Stimulated activated CD4-positive, alpha-beta T cell treated with anti-CD3 and anti-CD28 coated beads, Interleukin-4, amount 100 ng/mL, for 48 hours (primary cell): Measurements from ENCODE around the gene FGD5.

ENCODE experiments used
- DNase-seq, 2 donors: peaks; one replicate each; pipeline ENCODE4 v3.0.0-alpha.2; 2020; ENCODE audit warnings: low read depth in 2 of 2

Gene FGD5

DNA sequence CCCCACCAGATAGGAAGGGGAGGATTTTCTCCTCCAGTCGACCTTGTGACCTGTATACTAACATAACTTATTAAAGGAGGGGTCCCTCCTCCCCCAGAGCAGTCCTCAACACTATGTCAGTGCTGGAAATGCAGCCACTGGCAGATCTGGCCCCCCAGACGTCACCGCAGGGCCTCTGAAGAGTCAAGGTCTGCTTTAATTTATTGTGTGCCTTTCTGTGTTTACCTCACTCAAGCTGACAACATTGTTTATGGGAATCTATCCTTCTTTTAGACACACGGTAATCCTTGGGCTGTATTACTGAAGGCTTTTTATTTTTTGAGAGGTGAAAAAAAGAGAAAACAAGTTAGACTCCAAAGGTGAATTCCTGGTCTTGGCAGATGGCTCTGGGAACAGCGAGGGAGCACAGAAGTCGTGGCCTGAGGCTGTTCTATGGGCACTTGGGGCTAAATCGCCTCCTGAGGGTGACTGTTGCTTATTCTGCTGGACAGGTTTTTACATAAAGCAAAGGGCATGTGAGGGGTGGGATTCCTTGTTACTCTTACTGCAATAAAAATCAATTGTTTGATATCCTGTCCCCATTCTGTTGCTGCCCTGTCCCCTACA is 115.2 kb downstream of the FGD5 start:
- DNase-seq, result no peak

DNA sequence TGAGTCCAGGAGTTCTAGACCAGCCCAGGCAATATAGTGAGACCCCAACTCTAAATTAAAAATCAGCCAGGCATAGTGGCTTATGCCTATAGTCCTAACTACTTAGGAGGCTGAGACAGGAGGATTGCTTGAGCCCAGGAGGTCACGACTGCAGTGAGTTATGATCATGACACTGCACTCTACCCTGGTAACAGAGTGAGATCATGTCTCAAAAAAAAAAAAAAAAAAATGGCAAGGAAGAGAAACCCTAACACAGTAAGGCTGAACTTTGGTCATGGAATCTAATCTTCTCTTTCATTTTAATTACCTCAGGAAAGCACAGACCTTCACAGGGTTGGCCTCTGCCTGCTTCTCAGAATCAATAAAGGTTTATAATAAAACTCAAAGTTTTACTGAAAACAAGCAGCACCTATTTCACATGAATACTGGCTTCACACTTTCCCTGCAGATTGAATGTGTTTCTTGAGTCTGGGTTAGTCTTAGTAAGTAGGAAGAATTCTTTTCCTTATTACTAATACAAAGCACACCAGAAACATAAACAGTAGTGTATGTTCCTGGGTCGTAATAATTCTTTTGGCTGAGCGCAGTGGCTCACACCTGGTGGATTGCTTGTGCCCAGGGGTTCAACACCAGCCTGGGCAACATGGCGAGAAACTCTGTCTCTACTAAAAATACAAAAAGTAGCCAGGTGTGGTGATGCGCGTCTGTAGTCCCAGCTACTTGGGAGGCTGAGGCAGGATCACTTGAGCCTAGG is 117.0 kb downstream of the FGD5 start:
- DNase-seq, result no peak

DNA sequence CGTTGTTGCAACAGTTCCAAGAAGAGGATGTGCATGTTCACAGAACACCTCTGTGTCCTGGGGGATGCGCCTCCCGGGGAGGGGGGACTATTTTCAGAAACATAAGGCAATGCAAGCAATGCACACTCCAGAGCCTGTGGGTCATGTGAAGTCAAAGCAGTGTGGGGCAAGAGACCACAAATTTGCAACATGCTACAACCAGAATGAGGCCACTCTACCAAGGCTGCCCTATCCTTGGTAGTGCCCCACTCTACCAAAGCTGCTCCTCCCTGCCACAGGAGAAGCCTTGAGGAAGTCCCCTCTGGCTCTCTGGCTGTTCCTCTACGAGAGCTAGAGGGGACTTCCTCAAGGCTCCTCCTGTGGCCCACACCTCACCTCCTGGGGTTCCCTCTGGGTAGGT is 120.2 kb downstream of the FGD5 start:
- no peak for DNase-seq

DNA sequence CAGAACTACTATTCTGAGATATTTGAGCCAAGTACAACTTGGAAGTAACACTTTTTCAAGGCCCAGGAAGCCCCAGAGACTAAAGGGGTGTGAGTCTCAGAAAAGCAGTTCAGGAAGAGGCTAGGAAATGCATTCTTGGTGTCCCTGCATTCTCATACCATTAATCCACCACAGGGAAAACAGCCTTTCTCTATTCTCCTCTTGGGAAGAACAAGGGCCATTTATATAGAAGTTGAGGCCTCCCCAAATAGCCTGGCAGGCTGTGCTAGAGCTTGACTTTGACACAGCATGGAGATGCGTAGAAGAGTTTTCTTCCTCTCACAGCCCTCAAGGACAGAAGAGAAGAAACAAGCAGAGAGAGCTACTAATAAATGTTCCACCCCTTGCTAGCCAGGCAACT is 123.1 kb downstream of the FGD5 start:
- DNase-seq, result no peak

DNA sequence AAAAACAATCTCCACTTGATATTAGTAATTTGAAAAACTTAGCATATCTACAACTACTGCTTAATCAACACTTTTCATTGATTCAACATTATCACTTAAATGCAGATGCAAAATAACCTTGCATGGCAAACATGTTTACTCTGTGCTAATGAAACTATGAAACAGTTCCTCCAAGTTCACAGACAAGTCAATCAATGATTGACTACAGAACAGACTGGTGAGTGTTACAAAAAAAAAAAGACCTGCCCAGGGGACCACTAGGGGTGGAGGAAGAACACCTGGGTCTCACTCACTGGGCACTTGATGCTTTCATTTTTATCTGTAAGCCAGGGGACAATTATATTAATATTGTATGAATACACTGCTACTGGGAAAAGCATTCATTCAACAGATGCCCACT is 124.3 kb downstream of the FGD5 start:
- DNase-seq, result no peak

DNA sequence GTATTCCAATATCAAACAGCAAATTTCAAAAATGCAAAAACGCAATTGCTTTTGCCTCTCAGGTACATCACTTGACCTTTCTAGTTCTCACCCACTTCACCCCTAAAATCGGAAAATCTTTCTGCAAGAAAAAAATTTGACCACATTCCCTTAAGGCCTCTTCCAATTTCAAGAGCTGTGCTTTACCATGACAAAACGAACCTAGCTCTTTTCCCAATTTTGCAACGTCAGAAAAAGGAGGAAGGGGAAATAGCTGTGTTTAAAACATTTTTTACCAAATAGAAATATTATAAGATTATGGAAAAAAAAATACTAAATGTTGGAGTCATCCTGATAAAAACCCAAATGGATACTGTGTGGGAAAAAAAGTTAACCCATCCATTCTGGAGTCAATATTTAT is 127.5 kb downstream of the FGD5 start:
- no peak for DNase-seq

DNA sequence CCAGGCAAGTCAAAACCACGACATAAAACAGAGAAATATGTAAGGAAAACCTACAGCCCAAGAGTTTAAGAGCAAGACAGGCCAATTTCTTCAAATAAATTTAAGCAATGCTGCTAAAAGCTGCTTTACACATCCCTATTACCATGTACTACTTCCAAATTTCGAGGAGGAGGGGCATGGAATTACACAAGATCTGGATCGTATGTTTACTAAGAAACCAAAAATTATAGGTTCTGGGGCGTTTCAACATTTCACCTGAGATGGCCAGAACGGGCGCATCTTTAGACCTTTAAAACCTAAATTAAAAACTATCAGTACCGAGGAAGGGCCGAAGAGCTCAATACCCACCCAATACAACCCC is 128.0 kb downstream of the FGD5 start:
- no peak for DNase-seq

DNA sequence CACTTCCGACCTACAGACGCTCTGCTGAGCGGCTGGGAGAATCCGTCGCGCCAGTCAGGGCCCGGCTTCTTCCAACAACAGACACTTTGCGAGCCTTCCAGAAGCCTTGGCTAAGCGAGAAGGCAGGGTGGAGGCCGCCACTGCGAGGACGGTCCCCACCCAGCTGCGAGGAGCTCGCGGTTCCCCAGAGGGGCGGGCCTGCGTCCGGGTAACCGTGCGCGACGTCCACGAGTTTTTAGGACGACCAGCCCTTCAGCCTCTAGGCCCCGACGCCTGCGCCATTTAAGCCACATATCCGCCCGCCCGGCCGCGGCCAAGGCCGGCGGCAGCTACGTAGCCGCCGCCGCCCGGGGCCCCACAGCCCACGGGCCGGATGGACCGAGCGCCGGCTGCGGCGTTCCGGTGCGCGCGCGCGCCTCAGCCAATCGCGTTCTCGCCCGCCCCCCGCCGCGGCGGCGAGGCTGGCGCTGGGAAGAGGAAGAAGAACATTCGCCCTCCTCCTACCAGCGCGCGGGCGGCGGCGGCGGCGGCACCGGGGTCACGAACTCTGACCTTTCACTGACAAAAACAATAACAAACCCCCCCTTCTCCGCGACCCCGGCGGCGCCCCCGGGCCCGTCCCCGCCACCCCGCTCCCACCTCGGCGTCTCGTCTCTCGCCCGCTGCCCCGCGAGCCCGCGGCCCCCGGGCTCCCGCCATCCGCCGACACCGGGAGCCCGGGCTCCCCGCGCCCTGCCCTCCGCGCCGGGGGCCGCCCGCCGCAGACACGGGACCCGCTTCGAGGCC is 128.5 kb downstream of the FGD5 start, which contains the start of gene NR2C2:
NR2C2 (plus strand) TSS at position 484 of the 786 bp plus-strand sequence. CDS start 56,332 bp downstream, outside the sequence.
- DNase-seq, result peak; percentile 79 to 82

DNA sequence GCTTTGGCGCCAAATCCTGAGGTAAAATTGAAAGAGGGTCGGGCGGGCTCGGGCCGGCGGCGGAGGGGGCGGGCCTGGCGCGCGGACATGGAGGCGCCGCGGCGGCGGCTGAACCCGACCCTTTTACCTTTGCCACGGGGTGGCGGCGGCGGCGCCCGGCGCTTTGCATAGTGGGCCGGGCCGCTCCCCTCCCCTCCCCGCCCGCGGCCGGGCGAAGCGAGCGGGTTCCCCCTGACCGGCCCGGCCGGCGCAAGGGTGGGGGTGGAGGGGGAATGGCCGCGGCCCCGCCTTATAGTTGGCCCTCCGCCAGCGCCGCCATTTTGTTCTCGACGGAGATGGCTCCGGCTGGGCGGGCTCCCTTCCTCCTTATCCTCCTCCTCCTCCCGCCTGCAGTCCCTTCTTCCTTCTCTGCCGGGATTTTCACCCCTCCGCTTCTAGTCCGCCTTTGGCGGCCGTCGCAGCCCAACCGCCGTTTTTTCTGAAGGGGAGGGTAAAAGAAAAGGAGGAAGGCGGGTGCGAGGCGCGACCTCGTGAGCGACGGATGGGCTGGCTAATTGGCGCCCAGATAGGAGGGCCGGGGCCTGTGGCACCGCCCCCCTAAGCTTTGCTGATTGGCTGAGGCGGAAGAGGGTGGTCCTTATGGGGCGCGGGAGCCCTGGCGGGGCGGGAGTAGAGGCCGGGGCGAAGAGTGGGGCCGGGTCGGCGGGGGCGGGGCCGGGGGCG is 129.3 kb downstream of the FGD5 start:
- DNase-seq, result peak; percentile 92 to 93

DNA sequence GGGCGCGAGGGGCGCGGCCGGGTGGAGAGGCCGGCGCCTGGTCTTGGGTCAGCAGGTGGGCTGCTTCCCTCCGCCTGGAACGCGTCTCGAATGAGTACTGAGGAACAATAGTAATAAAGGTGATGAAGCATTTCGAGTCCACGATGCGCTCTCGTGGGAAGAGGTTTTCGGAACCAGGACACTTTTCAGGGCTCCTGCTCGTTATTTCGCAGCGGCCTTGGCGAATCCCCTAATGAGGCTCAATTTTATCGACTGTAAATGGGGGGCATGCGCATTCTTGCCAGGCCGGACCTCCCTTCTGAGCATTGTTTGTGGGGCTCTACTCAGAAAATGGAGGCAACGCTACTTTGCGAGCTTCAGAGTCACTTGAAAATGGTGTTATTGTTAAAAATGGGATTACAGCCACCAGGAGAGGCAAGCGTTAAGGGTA is 129.9 kb downstream of the FGD5 start:
- no peak for DNase-seq

DNA sequence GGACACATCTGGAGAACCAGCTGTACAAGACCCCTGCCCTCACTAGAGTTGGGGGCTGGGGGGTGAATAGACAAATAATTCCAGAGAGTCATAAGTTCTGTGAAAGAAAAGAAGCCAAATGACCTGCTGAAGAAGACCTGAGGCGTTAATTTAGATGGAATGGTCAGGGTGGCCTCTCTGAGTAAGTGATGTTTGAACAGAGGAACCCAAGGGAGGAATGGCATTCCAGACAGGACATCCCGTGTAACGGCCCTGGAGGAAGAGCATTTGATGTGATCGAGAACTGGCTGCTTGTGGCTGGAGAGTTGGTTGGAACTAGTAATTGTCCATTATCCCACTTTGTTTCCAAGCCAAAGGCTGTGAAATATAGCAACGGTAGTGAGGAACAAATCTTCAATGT is 130.4 kb downstream of the FGD5 start:
- no peak for DNase-seq

DNA sequence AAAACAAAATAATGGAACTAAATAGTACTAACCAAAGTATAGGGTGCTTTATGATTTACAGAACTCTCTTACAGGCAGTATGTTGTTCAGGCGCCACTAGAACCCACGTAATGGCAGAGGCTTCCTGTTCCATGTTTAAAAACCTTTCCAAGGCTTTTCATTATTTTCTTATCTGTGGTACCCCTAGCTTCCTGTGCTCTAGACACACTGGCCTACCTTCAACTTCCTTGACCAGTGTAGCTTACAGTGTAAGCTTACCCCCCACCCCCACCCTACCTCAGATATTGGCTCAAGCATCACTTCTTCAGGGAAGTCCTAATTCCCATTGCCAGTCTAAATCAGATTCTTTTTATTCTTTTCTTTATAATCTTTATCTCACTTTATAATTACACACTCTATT is 131.5 kb downstream of the FGD5 start:
- DNase-seq, result no peak

DNA sequence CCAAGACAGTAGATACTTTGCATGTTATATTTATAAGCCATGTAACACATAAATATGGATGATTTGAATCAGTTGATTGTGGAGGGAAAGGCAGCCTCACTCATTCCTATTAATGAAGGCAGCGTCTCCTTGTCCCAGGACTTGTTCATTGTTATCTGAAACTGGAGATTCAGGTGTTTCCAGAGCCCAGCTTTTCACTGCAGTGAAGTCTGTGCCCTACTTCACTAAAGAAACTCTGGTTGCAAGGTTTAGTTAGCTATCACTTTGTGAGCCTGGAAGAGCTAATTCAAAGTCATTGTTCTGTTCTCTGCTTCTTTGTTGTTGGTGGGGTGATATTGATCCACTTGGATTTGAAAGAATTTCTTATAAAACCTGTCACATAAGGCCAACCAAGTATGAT is 138.4 kb downstream of the FGD5 start:
- DNase-seq, result no peak

DNA sequence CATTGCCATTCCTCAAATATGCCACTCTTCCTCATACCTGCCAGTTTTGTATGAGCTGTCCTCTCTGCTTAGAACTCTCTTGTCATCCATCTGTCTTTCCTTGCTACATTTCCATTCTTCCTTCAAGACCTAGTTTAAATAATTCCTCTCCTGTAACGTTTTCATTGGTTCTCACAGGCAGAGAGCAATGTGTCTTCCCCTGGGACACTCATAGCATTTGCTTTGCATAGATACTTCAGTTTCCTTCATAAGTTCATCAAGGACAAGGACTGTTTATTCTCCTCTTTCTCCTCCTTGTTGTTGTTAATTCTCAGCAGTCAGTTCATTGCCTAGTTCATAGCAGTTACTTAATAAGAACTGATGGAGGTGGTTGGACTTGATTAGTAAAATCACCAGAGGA is 139.2 kb downstream of the FGD5 start:
- no peak for DNase-seq

DNA sequence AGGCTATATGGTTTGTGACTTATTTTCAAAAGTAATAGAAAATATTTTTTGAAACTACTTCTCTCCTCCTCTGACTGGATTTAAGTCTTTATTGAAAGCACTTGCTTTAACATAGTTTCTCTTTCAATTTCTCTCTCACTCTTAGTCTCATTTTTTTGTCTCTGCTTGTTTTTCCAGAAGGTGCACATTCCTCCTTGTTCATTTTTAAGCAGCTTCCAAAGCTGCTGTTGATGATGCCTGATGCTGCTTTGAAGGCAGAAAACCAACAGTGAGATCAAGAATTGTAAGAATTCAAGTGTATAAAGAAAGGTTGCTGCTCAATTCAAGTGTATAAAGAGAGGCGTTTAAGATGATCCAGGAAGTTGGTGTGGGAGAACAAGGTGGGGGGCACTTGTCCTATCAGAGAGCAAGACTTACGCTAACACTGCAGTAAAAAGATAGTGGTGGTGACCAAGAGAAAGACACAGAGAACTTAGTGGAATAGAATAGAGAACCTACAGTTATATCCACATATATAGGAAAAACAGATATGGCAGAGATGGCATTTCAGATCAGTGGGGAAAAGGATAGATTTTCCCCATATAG is 140.7 kb downstream of the FGD5 start:
- no peak for DNase-seq

DNA sequence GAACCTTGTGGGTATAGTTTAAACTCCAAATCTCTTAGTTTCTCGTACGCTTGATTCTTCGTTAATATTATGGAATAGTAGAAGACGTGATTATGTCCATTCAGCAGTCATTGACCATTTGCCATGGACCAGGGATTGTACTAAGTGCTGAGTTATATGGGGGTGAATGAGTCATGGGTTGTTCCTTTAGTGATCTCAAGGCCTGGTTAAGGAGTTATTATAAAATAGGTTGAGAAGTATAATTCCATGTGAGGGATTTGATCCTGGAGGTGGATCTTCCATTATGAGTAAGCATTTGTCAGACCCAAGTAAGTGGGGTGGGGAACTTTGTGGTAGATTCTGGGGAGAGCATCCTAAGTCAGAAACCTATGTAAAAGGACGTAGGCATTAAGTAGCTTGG is 144.0 kb downstream of the FGD5 start:
- DNase-seq, result no peak

DNA sequence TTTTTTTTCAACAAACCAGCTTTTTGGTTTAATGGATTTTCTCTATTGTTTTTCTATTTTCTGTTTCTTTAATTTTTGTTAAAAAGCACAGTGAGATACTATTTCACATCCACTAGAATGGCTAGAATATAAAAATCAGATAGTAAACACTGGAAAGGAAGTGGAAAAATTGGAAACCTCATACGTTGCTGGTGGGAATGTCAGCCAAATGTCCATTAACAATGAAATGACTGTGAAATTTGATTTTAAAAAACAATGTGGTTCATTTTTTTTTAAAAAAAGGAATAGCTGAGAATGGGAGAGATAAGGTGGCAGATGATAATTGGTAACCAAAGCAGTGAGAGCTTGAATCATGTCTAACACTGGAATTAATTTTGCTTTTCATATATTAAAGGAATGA is 148.5 kb downstream of the FGD5 start:
- DNase-seq, result no peak

DNA sequence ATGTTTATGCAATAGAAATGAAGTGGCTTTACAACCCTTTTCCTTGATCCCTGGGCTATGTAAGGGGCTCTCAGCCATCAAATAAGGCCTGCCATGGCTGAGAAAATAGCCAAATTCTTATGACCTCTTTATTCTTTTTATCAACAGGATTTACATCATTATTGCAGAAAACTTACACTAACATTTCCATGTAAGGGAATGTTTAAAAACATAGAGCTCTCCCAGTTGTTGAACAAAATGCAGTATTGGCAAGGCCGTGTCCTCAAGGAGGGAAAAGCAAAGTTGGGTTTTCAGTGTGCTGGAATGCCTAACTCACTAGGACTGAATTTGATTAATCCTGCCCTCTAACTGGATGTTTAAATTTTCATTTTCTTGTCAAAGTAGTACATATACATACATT is 150.9 kb downstream of the FGD5 start:
- no peak for DNase-seq

DNA sequence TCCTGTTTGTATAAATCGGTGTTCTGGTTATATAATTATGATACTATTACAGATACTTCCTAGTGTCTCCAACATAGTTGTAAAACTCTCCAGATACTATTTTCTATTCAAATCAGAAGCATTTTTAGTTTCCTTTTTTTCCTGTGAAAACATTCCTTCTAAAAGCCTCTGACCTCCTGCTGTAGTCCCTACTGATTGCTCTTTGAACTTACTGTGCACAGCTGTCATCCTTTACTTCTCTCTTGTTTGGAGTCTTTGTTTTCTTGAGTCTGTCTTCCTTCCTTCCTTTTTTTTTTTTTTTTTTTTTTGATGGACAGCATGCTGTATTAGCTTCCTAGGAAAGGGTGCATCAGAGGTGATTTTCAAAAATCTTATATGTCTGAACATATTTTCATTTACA is 157.6 kb downstream of the FGD5 start:
- no peak for DNase-seq

DNA sequence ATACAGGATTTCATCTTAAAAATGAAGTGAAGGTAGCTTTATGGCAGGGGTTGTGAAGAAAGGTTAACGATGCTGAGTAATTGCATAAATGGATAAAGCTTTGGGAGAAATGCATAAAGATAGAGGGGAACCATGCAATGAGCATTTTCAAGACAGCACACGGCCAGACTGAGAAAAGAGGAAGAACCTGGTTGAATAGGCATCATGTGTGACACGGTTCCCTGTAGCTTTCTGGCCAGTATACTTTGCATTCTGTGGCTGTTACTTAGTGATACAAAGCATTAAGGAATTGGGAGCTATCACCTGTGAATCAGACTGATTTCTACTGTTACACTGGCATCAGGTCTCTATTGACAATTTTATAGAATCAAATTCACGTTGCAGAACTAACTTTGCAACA is 161.9 kb downstream of the FGD5 start:
- no peak for DNase-seq
